Measurements from ENCODE around the gene TCP11L2.

Gene TCP11L2

DNA sequence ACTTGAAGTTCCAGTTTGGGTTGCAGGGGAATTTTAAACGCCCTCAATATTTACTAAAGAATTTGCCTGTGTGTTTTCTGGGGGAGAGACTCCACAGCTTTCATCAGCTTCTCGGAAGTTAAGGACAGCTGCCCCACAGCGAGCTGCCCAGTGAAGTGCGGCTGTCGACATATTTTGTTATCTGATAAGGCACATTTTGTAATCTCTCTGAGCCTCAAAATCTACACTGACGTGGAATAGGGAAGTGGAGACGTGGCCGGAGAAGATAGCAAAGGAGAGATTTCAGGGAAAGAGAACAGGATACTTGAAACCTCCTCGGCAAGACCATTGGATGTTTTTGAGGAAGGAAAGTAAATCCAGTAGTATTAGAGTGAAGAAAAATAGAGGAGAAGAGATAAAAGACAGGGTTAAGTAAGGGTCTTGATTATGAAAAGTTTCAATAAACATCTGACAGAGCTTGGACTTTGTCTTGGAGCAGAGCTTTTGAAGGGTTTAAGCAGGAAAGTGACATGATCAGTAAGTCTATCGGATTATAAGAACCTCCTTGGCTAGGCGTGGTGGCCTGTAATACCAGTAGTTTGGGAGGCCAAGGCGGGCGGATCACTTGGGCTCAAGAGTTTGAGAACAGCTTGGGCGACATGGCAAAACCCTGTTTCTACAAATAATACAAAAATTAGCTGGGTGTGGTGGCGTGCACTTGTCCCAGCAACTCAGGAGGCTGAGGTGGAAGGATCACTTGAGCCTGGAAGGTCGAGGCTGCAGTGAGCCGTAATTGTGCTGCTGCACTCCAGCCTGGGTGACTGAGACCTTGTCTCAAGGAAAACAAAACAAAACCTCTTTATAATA, 56.1 kb downstream of the TCP11L2 start:
- peak overlapping the region; percentile 85 for H3K27ac ChIP-seq
- TF ChIP-seq ZFX (IDR thresholded peaks at IDR 0.05), result no peak
- no peak for TF ChIP-seq CTCF (conservative IDR thresholded peaks at IDR 0.05)

DNA sequence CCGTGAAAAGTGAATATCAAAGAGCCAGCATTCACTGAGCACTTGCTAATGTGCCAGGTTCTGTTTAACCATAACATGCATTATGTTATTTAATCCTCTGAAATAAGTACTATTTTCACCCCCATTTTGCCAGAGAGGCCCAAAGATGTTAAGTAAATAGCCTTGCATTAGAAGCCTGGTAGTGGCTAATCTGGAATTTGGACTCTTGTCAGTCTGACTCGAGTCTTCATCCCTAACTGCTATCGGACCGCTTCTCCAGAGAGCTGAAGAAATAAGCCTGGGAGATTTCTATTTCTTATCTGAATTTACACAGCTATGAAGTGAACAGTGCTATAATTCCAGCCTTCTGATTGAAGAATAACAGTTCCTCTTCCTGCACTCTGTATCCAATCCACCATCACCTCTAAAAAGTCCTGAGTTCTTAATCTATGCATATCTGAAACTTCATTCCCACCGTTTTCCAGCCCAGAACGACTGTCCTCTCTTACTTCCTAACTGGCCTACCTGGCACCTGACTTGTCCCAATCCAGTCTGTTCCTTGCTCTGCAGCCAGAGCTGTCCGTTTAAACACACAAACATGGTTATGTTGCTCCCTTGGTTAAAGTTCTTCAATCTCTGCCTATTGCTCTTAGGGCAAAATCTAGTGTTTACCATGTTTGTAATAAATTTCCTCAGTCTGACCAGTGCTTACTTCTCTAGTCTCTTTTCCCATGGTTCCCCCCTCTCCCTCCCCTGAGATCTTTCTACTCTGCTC, 57.3 kb downstream of the TCP11L2 start:
- peak overlapping the region; percentile 85; the same call in 1 of the 2 replicates for H3K27ac ChIP-seq
- TF ChIP-seq CTCF (conservative IDR thresholded peaks at IDR 0.05) (no peak), ZFX (IDR thresholded peaks at IDR 0.05) (no peak)

DNA sequence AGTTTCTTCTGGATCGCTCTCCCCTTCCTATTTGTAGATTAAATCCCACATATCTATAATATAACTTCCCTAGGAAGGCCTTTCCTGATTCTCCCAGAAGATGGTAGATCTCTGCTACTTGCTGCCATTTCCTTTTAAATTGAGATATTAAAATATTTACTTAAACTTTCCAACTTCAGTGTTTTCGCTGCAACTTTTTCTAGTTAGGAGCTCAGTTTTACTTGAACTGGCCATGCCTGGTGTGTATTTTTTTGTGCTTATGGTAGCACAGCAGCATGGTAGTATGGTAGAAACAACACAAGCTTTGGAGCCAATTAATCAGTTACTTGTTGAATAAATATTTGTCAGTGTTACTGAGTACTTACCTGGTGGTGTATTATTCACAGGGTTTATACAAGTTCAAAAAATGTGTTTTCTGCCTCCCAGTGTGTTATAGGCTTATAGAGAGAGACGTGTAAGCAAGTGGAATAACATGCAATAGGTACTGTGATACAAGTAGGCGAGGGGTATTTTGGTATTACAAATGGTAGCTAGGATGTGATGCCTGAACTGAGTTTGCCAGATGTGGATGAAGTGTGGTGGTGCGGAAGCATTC, 58.0 kb downstream of the TCP11L2 start:
- no peak overlapping the region for H3K27ac ChIP-seq
- TF ChIP-seq ZFX (IDR thresholded peaks at IDR 0.05), result no peak
- TF ChIP-seq CTCF (conservative IDR thresholded peaks at IDR 0.05), result no peak

GRCh38 chr12:106362971-106363370, 60.4 kb downstream of the TCP11L2 start:
- TF ChIP-seq CTCF (conservative IDR thresholded peaks at IDR 0.05) (no peak), ZFX (IDR thresholded peaks at IDR 0.05) (no peak)
- H3K27ac ChIP-seq, result no peak overlapping the region

DNA sequence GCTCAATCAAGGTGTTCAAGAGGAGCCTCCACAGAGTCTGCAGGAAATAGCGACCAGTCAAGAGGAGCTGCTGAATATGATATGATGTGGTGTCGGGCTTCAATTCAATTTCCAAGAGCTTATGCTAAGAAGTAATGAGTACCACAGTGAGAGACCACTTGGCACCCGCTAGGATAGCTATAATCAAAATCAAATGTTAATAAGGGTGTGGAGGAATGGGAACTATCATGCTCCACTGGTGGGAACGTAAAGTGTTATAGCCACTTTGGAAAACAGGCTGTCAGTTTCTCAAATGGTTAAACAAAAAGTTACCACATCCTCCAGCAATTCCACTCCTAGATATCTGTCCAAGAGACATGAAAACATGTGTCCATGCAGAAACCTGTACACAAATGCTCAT, 61.7 kb downstream of the TCP11L2 start:
- H3K27ac ChIP-seq, result no peak overlapping the region

DNA sequence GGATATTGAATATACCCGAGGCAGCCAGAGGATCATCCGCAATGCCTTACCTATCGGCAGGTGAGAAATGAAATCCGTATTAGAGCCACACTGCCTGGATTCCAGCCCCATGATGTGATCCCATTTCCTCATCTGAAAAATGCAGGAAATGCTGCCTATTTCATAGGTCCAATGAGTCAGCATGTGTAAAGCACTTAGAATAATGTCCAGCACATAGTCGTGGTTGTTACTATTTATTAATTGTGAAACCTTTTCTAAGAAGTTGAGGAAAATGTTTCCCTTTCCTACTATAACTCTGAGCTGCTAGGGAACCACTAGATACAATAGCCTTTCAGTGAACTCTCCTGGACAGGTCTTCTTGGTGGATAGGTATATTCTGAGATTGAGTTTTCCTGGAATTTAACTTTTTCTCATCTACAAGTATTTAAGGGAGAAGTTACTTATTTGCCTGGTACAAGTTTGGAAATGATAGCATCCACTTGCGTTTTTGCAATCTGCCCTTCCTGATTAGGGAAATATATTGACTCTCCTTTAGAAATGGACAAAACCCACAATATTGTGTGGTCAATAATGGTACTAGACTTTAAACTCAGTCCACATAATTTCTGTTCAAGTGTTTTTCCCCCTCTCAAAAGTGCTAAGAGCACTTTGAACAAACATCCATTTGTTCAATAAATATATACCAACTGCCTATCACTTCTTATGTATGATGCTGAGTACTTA, 67.3 kb downstream of the TCP11L2 start:
- no peak for TF ChIP-seq CTCF (conservative IDR thresholded peaks at IDR 0.05)
- no peak for TF ChIP-seq ZFX (IDR thresholded peaks at IDR 0.05)
- H3K27ac ChIP-seq, result no peak overlapping the region

More for the DNA sequence above, 61.7 kb downstream of the TCP11L2 start:
- TF ChIP-seq ZFX (IDR thresholded peaks at IDR 0.05) (no peak), CTCF (conservative IDR thresholded peaks at IDR 0.05) (no peak)

Data from C4-2B (cell line).